H9 (cell line): Measurements from ENCODE around the gene TRAP1. TPM values are rescaled to one million over a fixed set of nuclear protein-coding genes. Genes with fewer than 3 reads are reported as not detected.
"Not testable (repeated sequence)": the region's sequence is repeated elsewhere in the genome, so short reads cannot be mapped to it uniquely, and the experiment has no call there.

ENCODE experiments used
- DNase-seq: peaks from one replicate; pipeline ENCODE4 v3.0.0-alpha.2; 2017
- H2AFZ ChIP-seq: one replicate; pipeline ENCODE4 v1.6.1; 2013; ENCODE audit warnings: mild to moderate bottlenecking, low read length, control low read depth, moderate library complexity
- H2AK5ac ChIP-seq: 2 replicates; pipeline ENCODE4 v1.6.1; 2013; ENCODE audit warnings: low read length, control low read depth, mixed read lengths; ENCODE audit not compliant: insufficient read length
- H2BK120ac ChIP-seq: one replicate; pipeline ENCODE4 v1.6.1; 2013; ENCODE audit warnings: low read depth, mild to moderate bottlenecking, low read length, control low read depth, inconsistent platforms; ENCODE audit not compliant: poor library complexity, severe bottlenecking
- H2BK12ac ChIP-seq: 2 replicates; pipeline ENCODE4 v1.6.1; 2013; ENCODE audit warnings: low read length, control low read depth, mixed read lengths, low read depth; ENCODE audit not compliant: insufficient read length
- H2BK15ac ChIP-seq: 2 replicates; pipeline ENCODE4 v1.6.1; 2013; ENCODE audit warnings: low read depth, low read length, control low read depth
- H2BK20ac ChIP-seq: one replicate; pipeline ENCODE4 v1.6.1; 2013; ENCODE audit warnings: low read depth, mild to moderate bottlenecking, low read length, control low read depth, inconsistent platforms; ENCODE audit not compliant: poor library complexity, severe bottlenecking
- H2BK5ac ChIP-seq: 2 replicates; pipeline ENCODE4 v1.6.1; 2013; ENCODE audit warnings: low read length, control low read depth, mixed read lengths; ENCODE audit not compliant: insufficient read length
- H3K14ac ChIP-seq: 2 replicates; pipeline ENCODE4 v1.6.1; 2013; ENCODE audit warnings: low read length, control low read depth; ENCODE audit not compliant: insufficient read depth
- H3K18ac ChIP-seq: 2 replicates; pipeline ENCODE4 v1.6.1; 2013; ENCODE audit warnings: low read depth, mild to moderate bottlenecking, mixed read lengths, low read length, control low read depth; ENCODE audit not compliant: insufficient read length
- H3K23ac ChIP-seq: 2 replicates; pipeline ENCODE4 v1.6.1; 2013; ENCODE audit warnings: low read length, control low read depth, mixed read lengths, low read depth; ENCODE audit not compliant: insufficient read length
- H3K23me2 ChIP-seq: 2 replicates; pipeline ENCODE4 v1.6.1; 2013; ENCODE audit warnings: low read depth, mild to moderate bottlenecking, mixed read lengths, low read length, control low read depth; ENCODE audit not compliant: insufficient read length, poor library complexity, severe bottlenecking
- H3K27ac ChIP-seq: 2 replicates; pipeline ENCODE4 v1.5.1; 2013; ENCODE audit warnings: low read length, control low read depth, mixed read lengths, low read depth; ENCODE audit not compliant: insufficient read length
- H3K27me3 ChIP-seq: 2 replicates; pipeline ENCODE4 v1.6.1; 2013; ENCODE audit warnings: low read length, control low read depth, inconsistent platforms; ENCODE audit not compliant: insufficient read depth
- H3K4ac ChIP-seq: 2 replicates; pipeline ENCODE4 v1.6.1; 2013; ENCODE audit warnings: low read depth, mild to moderate bottlenecking, control low read depth, inconsistent platforms, low read length, moderate library complexity
- H3K4me1 ChIP-seq: 2 replicates; pipeline ENCODE4 v1.6.1; 2013; ENCODE audit warnings: low read length, control low read depth, inconsistent platforms; ENCODE audit not compliant: insufficient read depth
- H3K4me2 ChIP-seq: 2 replicates; pipeline ENCODE4 v1.6.1; 2013; ENCODE audit warnings: low read length, control low read depth, mixed read lengths; ENCODE audit not compliant: insufficient read length, insufficient read depth
- H3K56ac ChIP-seq: 2 replicates; pipeline ENCODE4 v1.6.1; 2013; ENCODE audit warnings: low read depth, mild to moderate bottlenecking, mixed read lengths, low read length, control low read depth; ENCODE audit not compliant: insufficient read length
- H3K79me1 ChIP-seq: 2 replicates; pipeline ENCODE4 v1.6.1; 2013; ENCODE audit warnings: low read depth, mild to moderate bottlenecking, moderate library complexity, low read length, control low read depth, inconsistent platforms; ENCODE audit not compliant: insufficient read depth, poor library complexity, severe bottlenecking
- H3K79me2 ChIP-seq: 2 replicates; pipeline ENCODE4 v1.6.1; 2013; ENCODE audit warnings: low read length, control low read depth, inconsistent platforms; ENCODE audit not compliant: insufficient read depth
- H3K9ac ChIP-seq: 2 replicates; pipeline ENCODE4 v1.6.1; 2013; ENCODE audit warnings: low read length, control low read depth, mixed read lengths; ENCODE audit not compliant: insufficient read length; ENCODE audit errors: extremely low read depth
- H3K9me3 ChIP-seq: one replicate; pipeline ENCODE4 v1.6.1; 2013; ENCODE audit warnings: low read depth, low read length, inconsistent platforms; ENCODE audit not compliant: control insufficient read depth
- H3T11ph ChIP-seq: one replicate; pipeline ENCODE4 v1.6.1; 2013; ENCODE audit warnings: mild to moderate bottlenecking, low read length, control low read depth, inconsistent platforms
- H4K20me1 ChIP-seq: one replicate; pipeline ENCODE4 v1.6.1; 2013; ENCODE audit not compliant: control insufficient read depth, insufficient read length, insufficient read depth
- H4K5ac ChIP-seq: 2 replicates; pipeline ENCODE4 v1.6.1; 2013; ENCODE audit warnings: low read depth, mild to moderate bottlenecking, mixed read lengths, low read length, control low read depth; ENCODE audit not compliant: insufficient read length
- H4K8ac ChIP-seq: replicated peaks from 2 replicates; pipeline ENCODE4 v1.6.1; 2013; ENCODE audit warnings: low read length, control low read depth, mixed read lengths, low read depth; ENCODE audit not compliant: insufficient read length
- H4K91ac ChIP-seq: 2 replicates; pipeline ENCODE4 v1.6.1; 2013; ENCODE audit warnings: low read depth, mild to moderate bottlenecking, moderate library complexity, mixed read lengths, low read length, control low read depth; ENCODE audit not compliant: insufficient read length
- H3K27ac Mint-ChIP-seq, 3 experiments: 2 replicates in 2 of 3; 3 replicates in 1 of 3; pipeline ENCODE4 v1.8.0; 2020 to 2021; ENCODE audit warnings: mixed read lengths in 3 of 3, mild to moderate bottlenecking in 1 of 3, moderate library complexity in 1 of 3
- H3K27me3 Mint-ChIP-seq: 2 replicates; pipeline ENCODE4 v1.8.0; 2021; ENCODE audit warnings: low read depth, mild to moderate bottlenecking, moderate library complexity, mixed read lengths
- H3K36me3 Mint-ChIP-seq, 3 experiments: 2 replicates in 2 of 3; 3 replicates in 1 of 3; pipeline ENCODE4 v1.8.0; 2020 to 2021; ENCODE audit warnings: low read depth in 3 of 3, mixed read lengths in 3 of 3; ENCODE audit not compliant: insufficient read depth in 1 of 3
- H3K4me1 Mint-ChIP-seq, 2 experiments: 2 replicates each; pipeline ENCODE4 v1.8.0; 2020; ENCODE audit warnings: mixed read lengths in 2 of 2
- H3K4me3 Mint-ChIP-seq, 2 experiments: 2 replicates in 1 of 2; 3 replicates in 1 of 2; pipeline ENCODE4 v1.8.0; 2020 to 2021; ENCODE audit warnings: mild to moderate bottlenecking in 2 of 2, mixed read lengths in 2 of 2, moderate library complexity in 1 of 2
- H3K9me3 Mint-ChIP-seq, 2 experiments: 2 replicates in 1 of 2; 3 replicates in 1 of 2; pipeline ENCODE4 v1.8.0; 2020; ENCODE audit warnings: mild to moderate bottlenecking in 2 of 2, mixed read lengths in 2 of 2, moderate library complexity in 1 of 2
- WGBS: extraction: QIAGEN DNeasy Blood & Tissue Kit; methylation state at CpG from one replicate; pipeline ENCODE4 v1.1.7; 2013; ENCODE audit warnings: missing lambda C conversion rate, low lambda C conversion rate, mixed read lengths; ENCODE audit not compliant: insufficient read length; ENCODE audit errors: extremely low coverage; 5-methylcytosine and 5-hydroxymethylcytosine counted together
- total RNA-seq: library from RNA; stranded (reverse); gene quantifications from 2 replicates; pipeline ENCODE4 v1.2.1, GENCODE V29; 2021
- TF ChIP-seq, protein P1 (sequence below): fragments of 200-600 bp; sonication (generic); conservative IDR thresholded peaks from 3 replicates; pipeline ENCODE4 v1.8.0; 2021; ENCODE audit warnings: antibody characterized with exemption, mild to moderate bottlenecking

The TRAP1 gene
- total RNA-seq, 1 experiment from 2014 or later, result 211 TPM

DNA sequence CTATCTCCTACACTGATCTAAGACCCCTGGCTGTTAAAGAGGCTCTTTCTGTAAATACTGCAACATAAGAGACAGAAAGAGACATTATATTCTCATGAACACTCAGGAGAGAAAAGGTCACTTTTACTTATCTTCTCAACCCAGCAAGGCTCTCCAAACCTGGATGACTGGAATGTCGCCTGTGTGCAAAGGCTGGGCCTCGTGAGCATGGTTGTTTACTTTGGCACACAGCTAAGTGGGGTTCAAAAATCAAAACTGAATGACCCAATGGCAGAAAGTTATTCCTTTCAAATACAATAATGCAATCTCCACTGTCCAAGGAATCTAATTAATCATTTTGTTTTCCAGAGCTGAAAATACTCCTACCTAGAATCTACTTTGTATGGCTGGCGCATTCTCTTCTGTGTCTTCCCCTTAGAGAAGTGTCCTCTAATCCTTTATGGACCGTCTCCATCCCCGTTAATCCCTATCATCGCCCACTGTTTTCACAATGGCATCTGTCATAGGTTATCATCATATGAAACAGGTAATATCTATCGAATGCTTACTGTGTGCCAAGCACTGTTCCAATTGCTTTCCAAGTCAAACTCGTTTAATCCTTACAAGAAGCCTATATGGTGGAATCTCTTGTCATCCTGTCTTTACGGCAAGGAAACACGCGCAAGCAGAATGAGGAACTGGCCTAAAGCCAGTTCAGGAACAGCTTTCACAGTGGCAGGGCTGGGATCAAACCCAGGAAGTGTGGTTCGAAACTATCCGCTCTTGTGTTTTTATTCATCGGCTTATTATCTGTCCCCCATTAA lies 107.2 kb downstream of the TRAP1 start:
- peak overlapping the region; percentile 40 for H3K9ac ChIP-seq

DNA sequence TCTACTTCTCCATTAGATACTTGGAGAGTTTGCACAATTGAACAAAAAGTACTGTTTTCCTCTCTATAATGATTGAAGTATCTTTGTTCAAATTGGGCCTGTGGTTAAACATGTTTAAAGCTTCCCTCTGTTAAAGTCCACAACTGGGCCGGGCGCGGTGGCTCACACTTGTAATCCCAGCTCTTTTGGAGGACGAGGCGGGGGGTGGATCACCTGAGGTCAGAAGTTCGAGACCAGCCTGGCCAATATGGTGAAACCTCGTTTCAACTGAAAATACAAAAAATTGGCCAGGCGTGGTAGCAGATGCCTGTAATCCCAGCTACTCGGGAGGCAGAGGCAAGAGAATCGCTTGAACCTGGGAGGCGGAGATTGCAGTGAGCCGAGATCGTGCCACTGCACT lies 108.3 kb downstream of the TRAP1 start:
- H3K9ac ChIP-seq, H2AK5ac ChIP-seq, H3K56ac ChIP-seq, H3K4me3 Mint-ChIP-seq, H3K4ac ChIP-seq, H3K18ac ChIP-seq, H3K9me3 Mint-ChIP-seq, H3K23me2 ChIP-seq, H4K20me1 ChIP-seq, H3K27ac Mint-ChIP-seq, H3K4me2 ChIP-seq, H3K79me2 ChIP-seq, H4K5ac ChIP-seq, H3K27ac ChIP-seq, H3K27me3 Mint-ChIP-seq, H2AFZ ChIP-seq, H3K79me1 ChIP-seq, H4K8ac ChIP-seq, H3K27me3 ChIP-seq, H3K9me3 ChIP-seq, H2BK12ac ChIP-seq, H2BK15ac ChIP-seq, H3K4me1 ChIP-seq, H2BK20ac ChIP-seq, H4K91ac ChIP-seq, H2BK5ac ChIP-seq, H2BK120ac ChIP-seq, H3K14ac ChIP-seq, H3T11ph ChIP-seq, H3K23ac ChIP-seq, DNase-seq: not testable (repeated sequence)
- peaks cover 22 to 23% of the 10 kb centered on the region in 2 experiments for H3K4me1 Mint-ChIP-seq
- peaks cover 7 to 30% (median 24%) of the 10 kb centered on the region in 3 experiments; a peak in 6 of 7 replicates for H3K36me3 Mint-ChIP-seq
- WGBS, result no CpG with 5 or more reads among the region's 13 CpGs

More for the DNA sequence above, 107.2 kb downstream of the TRAP1 start:
- TF ChIP-seq, protein P1, sequence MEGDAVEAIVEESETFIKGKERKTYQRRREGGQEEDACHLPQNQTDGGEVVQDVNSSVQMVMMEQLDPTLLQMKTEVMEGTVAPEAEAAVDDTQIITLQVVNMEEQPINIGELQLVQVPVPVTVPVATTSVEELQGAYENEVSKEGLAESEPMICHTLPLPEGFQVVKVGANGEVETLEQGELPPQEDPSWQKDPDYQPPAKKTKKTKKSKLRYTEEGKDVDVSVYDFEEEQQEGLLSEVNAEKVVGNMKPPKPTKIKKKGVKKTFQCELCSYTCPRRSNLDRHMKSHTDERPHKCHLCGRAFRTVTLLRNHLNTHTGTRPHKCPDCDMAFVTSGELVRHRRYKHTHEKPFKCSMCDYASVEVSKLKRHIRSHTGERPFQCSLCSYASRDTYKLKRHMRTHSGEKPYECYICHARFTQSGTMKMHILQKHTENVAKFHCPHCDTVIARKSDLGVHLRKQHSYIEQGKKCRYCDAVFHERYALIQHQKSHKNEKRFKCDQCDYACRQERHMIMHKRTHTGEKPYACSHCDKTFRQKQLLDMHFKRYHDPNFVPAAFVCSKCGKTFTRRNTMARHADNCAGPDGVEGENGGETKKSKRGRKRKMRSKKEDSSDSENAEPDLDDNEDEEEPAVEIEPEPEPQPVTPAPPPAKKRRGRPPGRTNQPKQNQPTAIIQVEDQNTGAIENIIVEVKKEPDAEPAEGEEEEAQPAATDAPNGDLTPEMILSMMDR, result no peak
- Histone ChIP-seq H3K56ac (no peak overlapping the region), H4K8ac (no peak overlapping the region), H3K27ac (no peak overlapping the region), H3K27me3 (no peaks in the 10 kb centered on the region), H2BK15ac (no peak overlapping the region), H4K5ac (no peak overlapping the region), H3K79me1 (peaks cover 3% of the 10 kb centered on the region), H2AFZ (no peak overlapping the region), H4K20me1 (no peaks in the 10 kb centered on the region), H2BK12ac (no peak overlapping the region), H3K23me2 (peaks cover 4% of the 10 kb centered on the region), H2BK5ac (no peak overlapping the region), H3K4ac (no peak overlapping the region), H3K9me3 (no peaks in the 10 kb centered on the region), H4K91ac (no peak overlapping the region), H3K14ac (no peak overlapping the region), H3K23ac (no peak overlapping the region), H3T11ph (no peak overlapping the region), H2AK5ac (no peak overlapping the region), H2BK20ac (no peak overlapping the region), H2BK120ac (no peak overlapping the region), H3K4me2 (peak overlapping the region; percentile 87), H3K79me2 (peaks cover 7% of the 10 kb centered on the region), H3K18ac (no peak overlapping the region), H3K4me1 (no peaks in the 10 kb centered on the region)
- Mint-ChIP-seq H3K4me1 (peaks cover 22 to 23% of the 10 kb centered on the region in 2 experiments), H3K36me3 (peaks cover 3 to 27% (median 25%) of the 10 kb centered on the region in 3 experiments), H3K27ac (no peak overlapping the region), H3K27me3 (no peaks in the 10 kb centered on the region), H3K4me3 (peak overlapping the region; percentile 100), H3K9me3 (no peaks in the 10 kb centered on the region)
- no peak for DNase-seq
- WGBS, result no CpG with 5 or more reads among the region's 14 CpGs
